GM18951 (cell line): ENCODE measurements around the gene BLNK.
"Not testable (repeated sequence)": the region's sequence is repeated elsewhere in the genome, so short reads cannot be mapped to it uniquely, and the experiment has no call there.

ENCODE experiments used
- POLR2A ChIP-seq: IDR thresholded peaks from 4 replicates; pipeline ENCODE4 v1.6.1; 2011; ENCODE audit warnings: mild to moderate bottlenecking; ENCODE audit not compliant: insufficient read length, insufficient read depth; ENCODE audit errors: extremely low read depth
- in situ Hi-C: fragments of 300-500 bp; cut with MboI; formaldehyde crosslinking; loops from one replicate; pipeline ENCODE4 v1.12.0; 2022; ENCODE audit warnings: low sequenced_read_pairs, mixed read lengths, inconsistent platforms; ENCODE audit not compliant: unreplicated experiment

Gene BLNK

GRCh38 chr10:96211764-96212163, 59.6 kb downstream of the BLNK start:
- TF ChIP-seq POLR2A: no peak
- in situ Hi-C loops: no loop called here

- TF ChIP-seq POLR2A: no peak
- in situ Hi-C loops: no loop called here
Observed at GRCh38 chr10:96208946-96209345, 62.4 kb downstream of the BLNK start.

GRCh38 chr10:96208271-96208670, 63.1 kb downstream of the BLNK start:
- in situ Hi-C loops: no loop called here
- no peak for TF ChIP-seq POLR2A

- TF ChIP-seq POLR2A: no peak
- in situ Hi-C loops: no loop called here
Observed at GRCh38 chr10:96205580-96205979, 65.8 kb downstream of the BLNK start.

GRCh38 chr10:96201525-96201924, 69.8 kb downstream of the BLNK start:
- in situ Hi-C loops: no loop called here
- TF ChIP-seq POLR2A: no peak

GRCh38 chr10:96189505-96189904, 81.9 kb downstream of the BLNK start:
- in situ Hi-C loops: not testable (repeated sequence)
- peak; percentile 7 for TF ChIP-seq POLR2A

GRCh38 chr10:96188916-96189315, 82.5 kb downstream of the BLNK start:
- no peak for TF ChIP-seq POLR2A
- in situ Hi-C loops: no loop called here

GRCh38 chr10:96188421-96188820, 82.9 kb downstream of the BLNK start:
- in situ Hi-C loops: no loop called here
- TF ChIP-seq POLR2A: peak; percentile 18

GRCh38 chr10:96176985-96177384, 94.4 kb downstream of the BLNK start:
- TF ChIP-seq POLR2A: no peak

GRCh38 chr10:96172666-96173065, 98.7 kb downstream of the BLNK start:
- in situ Hi-C loops: no loop called here
- TF ChIP-seq POLR2A: no peak

More at GRCh38 chr10:96176985-96177384, 94.4 kb downstream of the BLNK start:
- in situ Hi-C loops: no loop called here

GRCh38 chr10:96170230-96170629, 101.1 kb downstream of the BLNK start:
- no peak for TF ChIP-seq POLR2A
- in situ Hi-C loops: no loop called here

GRCh38 chr10:96168546-96168945, 102.8 kb downstream of the BLNK start:
- in situ Hi-C loops: no loop called here
- TF ChIP-seq POLR2A: no peak

GRCh38 chr10:96165726-96166125, 105.6 kb downstream of the BLNK start:
- in situ Hi-C loops: no loop called here
- no peak for TF ChIP-seq POLR2A

GRCh38 chr10:96153070-96153469, 118.3 kb downstream of the BLNK start:
- no peak for TF ChIP-seq POLR2A
- in situ Hi-C loops: no loop called here

- TF ChIP-seq POLR2A: no peak
Observed at GRCh38 chr10:96152437-96152836, 118.9 kb downstream of the BLNK start.

More at GRCh38 chr10:96152437-96152836, 118.9 kb downstream of the BLNK start:
- in situ Hi-C loops: no loop called here
